Kidney (tissue), 14 donors: ENCODE measurements around the gene CXCL8. TPM values are rescaled to one million over a fixed set of nuclear protein-coding genes. Genes with fewer than 3 reads are reported as not detected.

Source experiments
- DNase-seq, 5 donors: peaks; one replicate each; pipeline ENCODE4 v3.0.0-alpha.2; 2013 to 2020
- FAIRE-seq: peaks from 2 replicates; lab custom pipeline; 2012; peaks lifted over from hg19 to GRCh38; lab: Jason Lieb, UNC
- H3K27ac ChIP-seq, 2 donors: one replicate each; pipeline ENCODE4 v1.7.0; 2013; ENCODE audit warnings: low read depth in 2 of 2, low read length in 2 of 2, inconsistent platforms in 1 of 2
- H3K27me3 ChIP-seq: one replicate; pipeline ENCODE4 v1.7.1; 2013; ENCODE audit warnings: low read length, inconsistent platforms; ENCODE audit not compliant: control insufficient read depth, insufficient read depth
- H3K36me3 ChIP-seq, 3 donors: one replicate each; pipeline versions ENCODE4 v1.7.0 to v1.7.1; 2013; ENCODE audit warnings: low read length in 3 of 3, control low read depth in 1 of 3, inconsistent platforms in 1 of 3; ENCODE audit not compliant: insufficient read depth in 3 of 3, control insufficient read depth in 2 of 3
- H3K4me1 ChIP-seq, 3 donors: one replicate each; pipeline versions ENCODE4 v1.7.0 to v1.7.1; 2013; ENCODE audit warnings: low read length in 3 of 3, inconsistent platforms in 1 of 3, low read depth in 1 of 3; ENCODE audit not compliant: control insufficient read depth in 2 of 3, insufficient read depth in 2 of 3
- H3K4me3 ChIP-seq, 3 donors: one replicate each; pipeline versions ENCODE4 v1.7.0 to v1.8.1; 2013; ENCODE audit warnings: low read length in 3 of 3, control low read depth in 1 of 3, inconsistent platforms in 1 of 3
- H3K9ac ChIP-seq, 3 donors: one replicate each; pipeline versions ENCODE4 v1.7.0 to v1.7.1; 2013; ENCODE audit warnings: low read length in 3 of 3, control low read depth in 1 of 3, inconsistent platforms in 1 of 3
- H3K9me3 ChIP-seq, 3 donors: one replicate each; pipeline versions ENCODE4 v1.7.0 to v1.7.1; 2013; ENCODE audit warnings: low read length in 3 of 3, control low read depth in 1 of 3, inconsistent platforms in 1 of 3; ENCODE audit not compliant: control insufficient read depth in 2 of 3, insufficient read depth in 1 of 3
- intact Hi-C: fragments of 100-400 bp; cut with DNase I; formaldehyde crosslinking; loops from one replicate; pipeline ENCODE4 v1.11.1; 2022
- polyA plus RNA-seq: library from polyadenylated mRNA; stranded (reverse); fragments of 350-450 nt; fragmentation: Illumina TruSeq; extraction: RNeasy Lipid Tissue Mini Kit (QIAGEN cat#74804); gene quantifications from one replicate; pipeline ENCODE4 v1.2.3, GENCODE V29; 2014; ENCODE audit warnings: low read depth, low replicate concordance; ENCODE audit not compliant: insufficient read depth
- total RNA-seq: library from RNA; stranded (reverse); fragmentation: NEBNext Ultra II Directional; extraction: Animal tissue kit (Norgen Biotek cat#: 25700); gene quantifications from one replicate; pipeline ENCODE4 v1.2.1, GENCODE V29; 2021
- TF ChIP-seq, protein P1 (sequence below): IDR thresholded peaks from 3 replicates; pipeline ENCODE4 v1.5.1; 2012; ENCODE audit warnings: mild to moderate bottlenecking, moderate library complexity, borderline replicate concordance; ENCODE audit not compliant: insufficient read depth; ENCODE audit errors: extremely low read depth
- donor health status: control.
- donor health status: control.
- donor health status: control.
- donor health status: control.
- donor health status: control.
- donor health status: DM: yes; HTN: yes; CAD: no.
- donor health status: Normal renal cell carcinoma (clear cell type).

CXCL8 gene
- total and polyA plus RNA-seq, 2 donors from 2014 or later, result 1.3 to 4.8 TPM

- TF ChIP-seq, protein P1, sequence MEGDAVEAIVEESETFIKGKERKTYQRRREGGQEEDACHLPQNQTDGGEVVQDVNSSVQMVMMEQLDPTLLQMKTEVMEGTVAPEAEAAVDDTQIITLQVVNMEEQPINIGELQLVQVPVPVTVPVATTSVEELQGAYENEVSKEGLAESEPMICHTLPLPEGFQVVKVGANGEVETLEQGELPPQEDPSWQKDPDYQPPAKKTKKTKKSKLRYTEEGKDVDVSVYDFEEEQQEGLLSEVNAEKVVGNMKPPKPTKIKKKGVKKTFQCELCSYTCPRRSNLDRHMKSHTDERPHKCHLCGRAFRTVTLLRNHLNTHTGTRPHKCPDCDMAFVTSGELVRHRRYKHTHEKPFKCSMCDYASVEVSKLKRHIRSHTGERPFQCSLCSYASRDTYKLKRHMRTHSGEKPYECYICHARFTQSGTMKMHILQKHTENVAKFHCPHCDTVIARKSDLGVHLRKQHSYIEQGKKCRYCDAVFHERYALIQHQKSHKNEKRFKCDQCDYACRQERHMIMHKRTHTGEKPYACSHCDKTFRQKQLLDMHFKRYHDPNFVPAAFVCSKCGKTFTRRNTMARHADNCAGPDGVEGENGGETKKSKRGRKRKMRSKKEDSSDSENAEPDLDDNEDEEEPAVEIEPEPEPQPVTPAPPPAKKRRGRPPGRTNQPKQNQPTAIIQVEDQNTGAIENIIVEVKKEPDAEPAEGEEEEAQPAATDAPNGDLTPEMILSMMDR, result no peak
- H3K9me3 ChIP-seq, result no peaks in the 10 kb centered on the region
- H3K4me3 ChIP-seq, result no peak overlapping the region
- no peaks in the 10 kb centered on the region for H3K27me3 ChIP-seq
- no peak overlapping the region for H3K27ac ChIP-seq
- FAIRE-seq, result no peak
- no peaks in the 10 kb centered on the region for H3K36me3 ChIP-seq
- H3K4me1 ChIP-seq, result no peaks in the 10 kb centered on the region
- intact Hi-C loops, result no loop called here
- DNase-seq, result no peak
- no peak overlapping the region for H3K9ac ChIP-seq
Observed at GRCh38 chr4:73750730-73751129, 10.4 kb downstream of the CXCL8 start.

GRCh38 chr4:73751166-73751565, 10.8 kb downstream of the CXCL8 start:
- TF ChIP-seq, protein P1, result no peak
- FAIRE-seq, result no peak

DNA sequence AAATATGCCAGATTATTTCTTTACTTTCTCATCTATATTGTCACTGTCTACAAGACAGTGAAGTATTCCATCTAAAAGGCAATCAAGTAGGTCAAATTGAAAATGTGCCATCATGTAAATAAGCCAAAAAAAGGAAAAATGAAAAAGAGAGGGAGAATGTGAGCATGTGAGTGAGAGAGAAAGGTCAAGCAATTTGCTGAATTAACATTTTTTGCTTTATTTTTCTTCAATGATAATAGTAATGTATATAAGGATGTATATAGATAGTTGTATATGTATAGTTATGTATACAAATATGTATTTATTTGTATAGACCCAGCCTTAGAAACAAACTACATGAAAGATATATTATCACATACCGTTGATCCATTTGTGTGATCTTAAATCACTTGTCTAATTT, 11.5 kb downstream of the CXCL8 start:
- Histone ChIP-seq H3K9me3 (no peaks in the 10 kb centered on the region), H3K4me1 (no peaks in the 10 kb centered on the region), H3K27me3 (no peaks in the 10 kb centered on the region), H3K27ac (no peak overlapping the region), H3K4me3 (no peak overlapping the region), H3K9ac (no peak overlapping the region), H3K36me3 (no peaks in the 10 kb centered on the region)
- intact Hi-C loops, result no loop called here
- no peak for FAIRE-seq
- TF ChIP-seq, protein P1, result no peak
- no peak for DNase-seq

More at GRCh38 chr4:73751166-73751565, 10.8 kb downstream of the CXCL8 start:
- Histone ChIP-seq H3K9ac (no peak overlapping the region), H3K9me3 (no peaks in the 10 kb centered on the region), H3K27me3 (no peaks in the 10 kb centered on the region), H3K4me3 (no peak overlapping the region), H3K4me1 (no peaks in the 10 kb centered on the region), H3K27ac (no peak overlapping the region), H3K36me3 (no peaks in the 10 kb centered on the region)
- no peak for DNase-seq
- intact Hi-C loops, result no loop called here

DNA sequence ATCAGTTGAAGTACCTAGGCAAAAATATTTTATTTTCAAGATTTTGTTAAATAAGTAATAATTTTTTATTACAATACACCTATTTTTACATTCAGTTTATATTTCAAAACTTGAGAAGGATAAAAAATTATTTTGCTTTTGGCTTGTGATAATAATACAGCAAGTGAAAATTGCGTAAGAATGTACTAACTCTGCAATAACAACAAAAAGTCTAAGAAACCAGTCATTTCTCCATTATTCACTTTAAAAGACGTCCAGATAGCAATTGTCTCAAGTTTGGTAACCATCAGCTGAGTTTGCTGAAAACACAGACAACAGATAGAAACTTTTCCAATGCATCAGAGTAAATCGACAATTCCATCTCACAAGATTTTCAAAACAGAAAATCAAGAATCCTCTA, 12.1 kb downstream of the CXCL8 start:
- Histone ChIP-seq H3K4me1 (no peaks in the 10 kb centered on the region), H3K4me3 (no peak overlapping the region), H3K36me3 (no peaks in the 10 kb centered on the region), H3K27ac (no peak overlapping the region), H3K27me3 (no peaks in the 10 kb centered on the region), H3K9me3 (no peaks in the 10 kb centered on the region), H3K9ac (no peak overlapping the region)
- TF ChIP-seq, protein P1, result no peak
- DNase-seq, result no peak
- intact Hi-C loops, result no loop called here
- FAIRE-seq, result no peak
